ENCODE measurements around the gene PCAT7.
"Not testable (repeated sequence)": the region's sequence is repeated elsewhere in the genome, so short reads cannot be mapped to it uniquely, and the experiment has no call there.

PCAT7 gene

DNA sequence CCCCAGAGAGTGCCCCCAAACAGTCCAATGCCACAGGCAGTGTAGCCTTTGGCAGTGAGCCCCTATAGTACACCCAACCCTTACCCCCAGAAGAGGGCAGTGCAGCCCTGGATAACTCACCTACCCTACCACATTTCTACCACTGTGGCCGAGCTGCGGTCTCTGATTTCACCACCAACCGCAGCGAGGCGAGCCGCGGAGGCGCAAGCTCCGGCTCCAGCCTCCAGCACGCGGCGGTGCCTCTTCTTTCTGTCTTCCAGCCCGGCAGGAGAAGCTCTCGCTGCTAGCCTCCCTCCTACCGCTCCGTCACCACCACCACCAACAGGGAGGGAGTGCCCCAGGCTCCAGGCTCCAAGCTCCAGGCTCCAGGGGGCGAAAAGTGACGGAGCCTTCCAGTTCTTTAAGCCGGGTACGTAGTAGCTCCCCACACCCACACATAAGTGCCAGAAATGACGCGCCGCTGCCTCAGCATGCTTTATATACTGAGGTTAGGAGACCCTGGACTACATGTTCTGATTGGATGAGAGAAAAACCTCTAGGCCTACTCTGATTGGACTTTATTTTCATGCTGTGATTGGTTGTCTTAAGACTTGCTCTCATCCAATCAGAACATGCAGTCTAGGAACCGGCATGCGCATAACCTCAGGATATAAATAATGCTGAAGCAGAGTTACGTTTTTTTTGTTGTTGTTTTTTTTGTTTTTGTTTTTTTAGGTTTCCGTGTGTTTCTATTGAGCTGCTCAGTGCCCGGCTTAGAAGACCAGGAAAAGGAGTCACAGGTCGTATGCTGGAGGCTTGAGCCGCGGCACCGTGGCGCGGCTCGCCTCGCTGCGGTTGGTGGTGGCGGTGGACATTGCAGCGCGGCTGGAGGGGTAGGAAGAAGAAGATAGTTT lies at the start of gene PCAT7:
PCAT7 (plus strand) TSS at position 645 of the 893 bp plus-strand sequence.
- DNase-seq (ENCODE audit: low spot score): no peak

DNA sequence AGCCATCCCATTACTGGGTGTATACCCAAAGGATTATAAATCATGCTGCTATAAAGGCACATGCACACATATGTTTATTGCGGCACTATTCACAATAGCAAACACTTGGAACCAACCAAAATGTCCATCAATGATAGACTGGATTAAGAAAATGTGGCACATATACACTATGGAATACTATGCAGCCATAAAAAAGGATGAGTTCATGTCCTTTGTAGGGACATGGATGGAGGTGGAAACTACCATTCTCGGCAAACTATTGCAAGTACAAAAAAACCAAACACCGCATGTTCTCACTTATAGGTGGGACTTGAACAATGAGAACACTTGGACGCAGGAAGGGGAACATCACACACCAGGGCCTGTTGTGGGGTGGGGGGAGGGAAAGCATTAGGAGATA lies 48.5 kb upstream of the PCAT7 start:
- not testable (repeated sequence) for DNase-seq (ENCODE audit: low spot score)

DNA sequence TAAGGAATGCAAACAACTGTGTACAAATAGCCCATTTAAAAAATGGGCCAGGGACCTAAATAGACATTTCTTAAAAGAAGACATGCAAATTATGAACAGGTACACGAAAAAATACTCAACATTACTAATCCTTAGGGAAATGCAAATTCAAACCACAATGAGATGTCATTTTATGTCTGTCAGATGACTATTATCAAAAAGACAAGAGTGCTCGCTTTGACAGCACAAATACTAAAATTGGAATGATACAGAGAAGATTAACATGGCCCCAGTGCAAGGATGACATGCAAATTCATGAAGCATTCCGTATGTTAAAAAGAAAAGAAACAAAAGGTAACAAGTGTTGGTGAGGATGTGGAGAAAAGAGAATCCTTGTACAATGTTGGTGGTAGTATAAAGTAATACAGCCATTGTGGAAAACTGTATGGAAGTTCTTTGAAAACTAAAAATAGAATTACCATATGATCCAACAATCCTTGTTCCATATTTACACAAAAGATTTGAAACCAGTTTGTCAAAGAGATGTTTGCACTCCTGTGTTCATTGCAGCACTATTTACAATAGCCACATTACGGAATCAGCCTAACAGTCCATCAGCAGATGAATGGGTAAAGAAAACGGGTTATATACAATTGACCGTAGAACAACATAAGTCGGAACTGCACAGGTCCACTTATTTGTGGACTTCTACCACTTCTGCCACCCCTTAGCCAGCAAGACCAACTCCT lies 47.2 kb upstream of the PCAT7 start:
- no peak for DNase-seq (ENCODE audit: low spot score)

DNA sequence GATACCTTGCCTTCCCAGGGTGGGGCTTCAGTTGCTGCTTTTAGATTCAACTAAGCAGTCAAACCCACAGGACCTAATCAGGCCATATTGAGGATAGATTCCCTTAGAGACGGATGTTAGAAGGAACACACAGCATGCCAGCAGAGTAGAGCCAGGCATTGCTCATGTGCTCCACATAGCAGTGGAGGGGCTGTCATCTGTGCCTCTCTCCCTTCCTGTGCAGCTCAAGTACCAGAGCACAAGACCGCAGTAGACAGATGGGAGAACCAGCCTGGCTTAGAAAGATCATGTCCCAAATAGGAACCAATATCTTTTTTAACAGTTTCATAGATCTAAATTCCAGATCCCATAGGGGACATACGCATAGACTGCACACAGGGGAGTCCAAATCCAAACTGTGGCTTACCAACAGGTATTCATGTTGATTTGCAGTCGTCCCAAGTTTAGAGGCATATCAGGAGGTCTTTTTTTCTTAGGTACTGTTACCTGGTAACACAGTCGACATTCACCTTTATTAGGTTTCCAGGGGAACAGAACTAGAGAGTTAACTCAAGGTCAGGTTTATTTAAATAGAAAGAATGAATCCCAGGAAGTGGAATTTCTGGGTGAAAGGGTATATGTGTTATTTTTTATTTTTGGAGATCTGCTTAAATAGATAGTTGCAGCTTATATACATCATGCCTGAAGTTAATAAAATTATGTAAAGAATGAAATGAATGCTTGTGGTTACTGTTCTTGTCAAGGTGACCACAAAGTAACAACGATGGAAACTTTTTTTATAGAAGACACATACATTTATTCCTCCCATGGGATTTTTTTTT lies 43.5 kb upstream of the PCAT7 start:
- DNase-seq (ENCODE audit: low spot score): no peak

DNA sequence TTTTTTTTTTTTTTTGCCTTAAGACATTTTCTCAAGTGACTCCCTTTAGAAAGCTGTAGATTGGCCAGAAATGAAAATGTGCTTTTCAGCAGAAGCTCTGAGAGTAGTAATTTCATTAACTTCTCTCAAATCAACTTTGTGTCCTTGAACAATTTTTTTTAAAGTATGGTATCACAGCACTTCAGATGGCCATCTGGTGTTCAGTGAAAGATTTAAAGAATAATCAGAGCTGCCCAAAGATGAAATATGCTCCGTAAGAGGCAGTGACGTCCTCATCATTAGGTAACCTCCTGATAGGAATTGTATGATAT lies 43.0 kb upstream of the PCAT7 start:
- no peak for DNase-seq (ENCODE audit: low spot score)

- DNase-seq (ENCODE audit: low spot score): no peak
These were observed 40.2 kb upstream of the PCAT7 start for GRCh38 chr9:94514722-94515121.

- DNase-seq (ENCODE audit: low spot score): no peak
These were observed 37.6 kb upstream of the PCAT7 start for GRCh38 chr9:94517254-94517653.

- DNase-seq (ENCODE audit: low spot score): no peak
These were observed 29.4 kb upstream of the PCAT7 start for GRCh38 chr9:94525396-94526035.

- DNase-seq (ENCODE audit: low spot score): no peak
These were observed 28.6 kb upstream of the PCAT7 start for GRCh38 chr9:94526271-94526670.

GRCh38 chr9:94526951-94527350 lies 27.9 kb upstream of the PCAT7 start:
- DNase-seq (ENCODE audit: low spot score): no peak

GRCh38 chr9:94528886-94529285 lies 26.0 kb upstream of the PCAT7 start:
- no peak for DNase-seq (ENCODE audit: low spot score)

DNA sequence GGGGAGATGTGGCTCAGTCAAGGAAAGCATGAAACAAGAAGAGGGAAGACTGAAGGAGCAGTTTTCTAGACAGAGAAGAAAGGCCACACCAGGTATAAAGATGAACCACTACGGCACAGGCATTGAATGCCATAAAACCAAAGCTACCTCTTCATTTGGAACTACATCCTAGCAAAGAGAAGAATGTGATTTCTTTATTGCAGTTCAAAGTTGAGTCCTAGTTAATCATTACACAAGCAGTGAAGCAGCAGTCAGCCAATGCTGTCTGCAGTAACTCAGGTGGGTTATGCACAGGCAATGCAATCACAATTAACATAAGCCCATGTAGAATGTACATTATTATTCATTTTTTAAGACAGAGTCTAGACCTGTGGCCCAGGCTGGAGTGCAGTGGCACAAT lies 21.7 kb upstream of the PCAT7 start:
- DNase-seq (ENCODE audit: low spot score): no peak

GRCh38 chr9:94533601-94534000 lies 21.3 kb upstream of the PCAT7 start:
- no peak for DNase-seq (ENCODE audit: low spot score)

DNA sequence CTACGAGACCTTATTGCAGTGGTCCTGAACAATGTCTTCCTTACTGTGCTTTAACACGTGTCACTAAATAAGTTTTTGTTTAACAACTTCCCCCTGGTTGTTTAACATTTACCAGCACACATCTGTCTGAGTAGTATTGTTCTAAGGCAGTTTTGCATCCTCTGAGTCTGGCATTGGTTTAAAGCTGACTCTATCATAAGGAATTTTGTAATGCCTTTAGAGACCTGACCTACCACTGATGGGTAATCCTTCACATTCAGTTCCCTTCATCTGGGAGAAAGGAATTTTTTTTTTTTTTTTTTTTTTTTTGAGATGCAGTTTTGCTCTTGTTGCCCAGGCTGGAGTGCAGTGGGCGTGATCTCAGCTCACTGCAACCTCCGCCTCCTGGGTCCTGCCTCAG lies 20.0 kb upstream of the PCAT7 start:
- DNase-seq (ENCODE audit: low spot score): no peak

DNA sequence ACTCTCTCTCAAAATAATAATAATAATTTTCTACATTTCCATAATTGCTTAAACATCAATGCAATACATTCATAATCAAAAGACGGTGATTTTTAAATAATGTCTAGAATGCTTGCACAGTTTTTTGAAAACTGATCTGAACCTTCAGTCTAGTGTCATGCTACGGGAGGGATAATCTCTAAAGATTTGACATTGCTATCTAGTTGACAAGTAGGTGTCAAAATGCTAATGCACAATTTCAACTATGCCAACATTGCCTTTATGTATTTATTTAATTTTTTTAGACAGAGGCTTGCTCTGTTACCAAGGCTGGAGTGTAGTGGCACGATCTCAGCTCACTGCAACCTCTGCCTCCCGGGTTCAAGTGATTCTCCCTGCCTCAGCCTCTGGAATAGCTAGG lies 16.0 kb upstream of the PCAT7 start:
- DNase-seq (ENCODE audit: low spot score): no peak

DNA sequence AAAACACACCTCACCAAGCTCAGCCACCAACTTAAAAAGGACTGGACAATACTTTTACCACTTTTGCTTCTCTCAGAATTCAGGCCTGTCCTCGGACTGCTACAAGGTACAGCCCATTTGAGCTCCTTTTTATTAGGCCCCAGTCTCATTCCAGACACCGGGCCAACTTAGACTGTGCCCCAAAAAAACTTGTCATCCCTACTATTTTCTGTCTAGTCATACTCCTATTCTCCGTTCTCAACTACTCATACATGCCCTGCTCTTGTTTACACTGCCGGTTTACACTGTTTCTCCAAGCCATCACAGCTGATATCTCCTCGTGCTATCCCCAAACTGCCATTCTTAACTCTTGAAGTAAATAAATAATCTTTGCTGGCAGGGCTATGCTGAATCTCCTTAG lies 10.5 kb upstream of the PCAT7 start:
- DNase-seq (ENCODE audit: low spot score): not testable (repeated sequence)

DNA sequence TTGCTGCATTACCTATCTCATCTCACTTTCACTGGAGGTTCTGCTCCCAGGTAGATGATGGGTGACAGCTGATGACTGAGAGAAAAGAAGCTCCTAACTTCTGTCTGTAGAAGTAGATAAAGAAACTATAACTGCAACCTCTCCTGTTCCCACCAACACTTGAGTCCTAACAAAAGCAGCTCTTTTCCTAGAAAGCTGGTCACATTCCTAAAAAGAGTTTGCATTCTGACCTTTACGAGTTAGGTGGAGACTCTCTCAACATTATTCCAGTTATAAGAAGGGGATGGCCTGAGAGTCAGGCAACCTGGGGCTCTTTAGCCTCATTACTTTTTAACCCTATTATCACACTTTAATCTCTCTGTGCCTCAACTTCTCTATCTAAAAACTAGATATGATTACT lies 8.9 kb upstream of the PCAT7 start:
- no peak for DNase-seq (ENCODE audit: low spot score)

- no peak for DNase-seq (ENCODE audit: low spot score)
These were observed 1.6 kb upstream of the PCAT7 start for GRCh38 chr9:94553029-94553938.

GRCh38 chr9:94554078-94554438 lies 825 bp upstream of the PCAT7 start:
- no peak for DNase-seq (ENCODE audit: low spot score)

DNA sequence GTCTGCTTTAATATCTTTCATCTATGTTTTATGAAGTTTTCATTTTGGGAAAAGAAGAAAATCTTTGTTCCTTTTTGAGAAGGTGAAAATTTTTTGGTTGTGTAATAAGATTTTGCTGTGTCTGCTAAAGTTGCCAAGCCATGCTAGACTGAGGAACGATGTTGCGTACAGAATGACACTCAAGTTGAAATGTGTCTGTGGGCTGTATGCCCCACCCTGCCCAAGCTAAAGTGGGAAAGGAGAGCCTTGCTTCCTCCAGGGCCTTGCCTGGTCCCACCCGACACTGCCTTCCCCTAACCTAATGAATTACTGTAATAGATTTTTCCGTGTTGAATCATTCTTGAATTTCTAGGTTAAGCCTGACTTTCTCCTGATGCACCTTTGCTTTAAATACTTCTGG lies 2.5 kb downstream of the PCAT7 start:
- no peak for DNase-seq (ENCODE audit: low spot score)

DNA sequence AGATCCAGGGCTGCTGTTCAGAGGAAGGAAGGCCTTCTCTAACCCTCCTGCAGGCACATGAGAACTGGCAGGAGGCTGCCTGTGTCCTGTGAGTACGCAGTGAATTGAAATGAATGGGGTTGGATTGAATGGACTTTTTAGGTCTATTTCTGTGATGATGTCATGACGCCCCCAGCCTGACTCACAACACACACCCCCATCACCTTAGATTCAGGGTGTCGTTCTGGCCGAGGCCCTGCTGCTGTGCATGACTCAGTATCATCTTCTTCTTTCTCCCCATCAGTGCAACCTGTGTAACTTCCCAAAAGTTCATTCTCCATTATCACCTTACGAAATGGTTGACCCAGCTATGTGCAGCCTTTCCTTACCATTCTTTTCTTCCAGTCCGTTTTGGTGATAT lies 5.4 kb downstream of the PCAT7 start:
- no peak for DNase-seq (ENCODE audit: low spot score)
